Choroid plexus epithelial cell (primary cell): Measurements from ENCODE around the gene CUL1.

Experiments used
- DNase-seq: peaks from one replicate; pipeline ENCODE4 v3.0.0-alpha.2; 2010; ENCODE audit warnings: low read depth
- H3K4me3 ChIP-seq: 2 replicates; pipeline ENCODE4 v1.5.1; 2011; ENCODE audit warnings: low read depth, mild to moderate bottlenecking, control low read depth, low read length, moderate library complexity
- TF ChIP-seq, protein P1 (sequence below): conservative IDR thresholded peaks from 2 replicates; pipeline ENCODE4 v1.5.1; 2011; ENCODE audit warnings: low read depth, mild to moderate bottlenecking, control low read depth, inconsistent platforms, low read length, moderate library complexity

Gene CUL1

DNA sequence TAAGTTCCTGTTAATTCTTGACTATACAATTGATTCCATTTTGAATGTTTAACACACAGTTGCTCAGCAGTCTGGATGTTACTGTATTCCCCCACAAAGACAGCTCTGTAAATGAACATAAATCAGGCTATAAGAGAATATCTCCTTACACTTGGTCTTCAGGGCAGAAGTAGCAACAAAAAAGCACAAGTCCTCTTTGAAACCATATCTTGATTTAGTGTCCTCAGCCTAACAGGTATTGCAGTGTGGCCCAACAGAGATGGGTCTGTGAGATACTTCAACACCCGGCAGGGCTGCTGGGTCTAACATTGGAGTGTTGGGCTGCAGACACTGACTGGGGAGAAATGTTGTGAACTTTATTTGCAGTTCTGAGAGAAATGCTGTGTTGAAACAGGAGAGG is 75.8 kb downstream of the CUL1 start:
- TF ChIP-seq, protein P1, sequence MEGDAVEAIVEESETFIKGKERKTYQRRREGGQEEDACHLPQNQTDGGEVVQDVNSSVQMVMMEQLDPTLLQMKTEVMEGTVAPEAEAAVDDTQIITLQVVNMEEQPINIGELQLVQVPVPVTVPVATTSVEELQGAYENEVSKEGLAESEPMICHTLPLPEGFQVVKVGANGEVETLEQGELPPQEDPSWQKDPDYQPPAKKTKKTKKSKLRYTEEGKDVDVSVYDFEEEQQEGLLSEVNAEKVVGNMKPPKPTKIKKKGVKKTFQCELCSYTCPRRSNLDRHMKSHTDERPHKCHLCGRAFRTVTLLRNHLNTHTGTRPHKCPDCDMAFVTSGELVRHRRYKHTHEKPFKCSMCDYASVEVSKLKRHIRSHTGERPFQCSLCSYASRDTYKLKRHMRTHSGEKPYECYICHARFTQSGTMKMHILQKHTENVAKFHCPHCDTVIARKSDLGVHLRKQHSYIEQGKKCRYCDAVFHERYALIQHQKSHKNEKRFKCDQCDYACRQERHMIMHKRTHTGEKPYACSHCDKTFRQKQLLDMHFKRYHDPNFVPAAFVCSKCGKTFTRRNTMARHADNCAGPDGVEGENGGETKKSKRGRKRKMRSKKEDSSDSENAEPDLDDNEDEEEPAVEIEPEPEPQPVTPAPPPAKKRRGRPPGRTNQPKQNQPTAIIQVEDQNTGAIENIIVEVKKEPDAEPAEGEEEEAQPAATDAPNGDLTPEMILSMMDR = no peak
- no peak for DNase-seq

DNA sequence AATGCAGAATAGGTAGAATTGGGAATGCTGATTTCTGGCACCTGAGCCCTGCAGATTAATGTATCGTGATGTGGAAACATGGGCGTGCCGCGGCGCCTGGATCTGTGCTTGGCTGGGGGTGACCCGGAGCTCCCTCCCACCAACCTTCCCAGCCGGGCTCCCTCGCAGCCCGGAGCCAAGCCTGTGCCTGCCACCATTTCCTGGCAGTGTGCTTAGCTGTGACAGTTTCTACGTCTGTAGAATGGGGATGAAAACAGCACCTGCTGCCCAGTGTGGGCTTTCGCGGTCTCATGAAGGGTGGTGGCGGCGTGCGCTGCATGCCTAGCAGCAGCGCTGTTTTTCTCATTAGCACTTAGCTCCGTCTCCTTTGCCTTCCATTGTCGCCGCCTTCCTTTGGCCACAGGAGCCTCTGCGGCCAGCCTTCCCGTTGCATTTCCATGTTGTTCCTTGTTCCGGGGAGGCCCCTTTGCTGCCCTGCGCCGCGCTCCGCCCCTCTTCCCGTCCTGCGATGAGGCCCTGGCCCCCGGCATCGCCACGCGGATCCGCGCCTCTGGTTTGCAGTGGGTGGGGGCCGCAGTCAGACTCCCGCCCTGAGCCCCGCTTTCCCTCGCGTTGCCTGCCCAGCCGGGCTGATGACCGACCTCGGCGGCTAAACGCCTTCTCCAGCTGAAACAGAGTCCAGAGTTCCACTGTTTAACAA is 84.2 kb downstream of the CUL1 start:
- peak overlapping the region; percentile 25 for H3K4me3 ChIP-seq
- TF ChIP-seq, protein P1 = no peak
- DNase-seq = no peak

More for the DNA sequence above, 75.8 kb downstream of the CUL1 start:
- no peak overlapping the region for H3K4me3 ChIP-seq

DNA sequence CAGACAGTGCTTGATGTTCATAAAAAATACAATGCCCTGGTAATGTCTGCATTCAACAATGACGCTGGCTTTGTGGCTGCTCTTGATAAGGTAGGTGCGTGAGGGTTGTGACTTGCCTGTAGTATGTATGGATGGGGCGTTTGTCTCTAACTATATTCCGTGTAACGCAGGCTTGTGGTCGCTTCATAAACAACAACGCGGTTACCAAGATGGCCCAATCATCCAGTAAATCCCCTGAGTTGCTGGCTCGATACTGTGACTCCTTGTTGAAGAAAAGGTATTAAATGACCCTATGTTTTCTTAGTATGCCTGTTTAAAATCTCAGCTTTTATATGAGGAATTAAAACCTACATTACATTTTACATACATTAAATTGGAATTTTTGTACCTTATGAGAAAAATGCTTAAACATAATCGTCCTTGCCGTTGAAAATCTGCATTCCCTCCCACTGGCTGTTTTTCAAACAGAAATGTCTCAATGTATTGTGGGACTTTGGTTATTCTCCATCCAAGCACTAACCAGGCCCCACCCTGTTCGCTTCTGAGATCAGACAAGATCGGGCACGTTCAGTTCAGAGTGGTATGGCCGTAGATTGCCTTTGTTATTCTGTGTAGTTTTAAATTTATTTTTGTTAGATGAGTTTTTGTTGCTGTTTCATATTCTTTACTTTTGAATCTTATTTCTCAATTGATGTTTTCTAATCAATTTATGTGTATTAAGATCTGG is 85.3 kb downstream of the CUL1 start:
- no peak for DNase-seq
- H3K4me3 ChIP-seq = no peak overlapping the region
- TF ChIP-seq, protein P1 = no peak

DNA sequence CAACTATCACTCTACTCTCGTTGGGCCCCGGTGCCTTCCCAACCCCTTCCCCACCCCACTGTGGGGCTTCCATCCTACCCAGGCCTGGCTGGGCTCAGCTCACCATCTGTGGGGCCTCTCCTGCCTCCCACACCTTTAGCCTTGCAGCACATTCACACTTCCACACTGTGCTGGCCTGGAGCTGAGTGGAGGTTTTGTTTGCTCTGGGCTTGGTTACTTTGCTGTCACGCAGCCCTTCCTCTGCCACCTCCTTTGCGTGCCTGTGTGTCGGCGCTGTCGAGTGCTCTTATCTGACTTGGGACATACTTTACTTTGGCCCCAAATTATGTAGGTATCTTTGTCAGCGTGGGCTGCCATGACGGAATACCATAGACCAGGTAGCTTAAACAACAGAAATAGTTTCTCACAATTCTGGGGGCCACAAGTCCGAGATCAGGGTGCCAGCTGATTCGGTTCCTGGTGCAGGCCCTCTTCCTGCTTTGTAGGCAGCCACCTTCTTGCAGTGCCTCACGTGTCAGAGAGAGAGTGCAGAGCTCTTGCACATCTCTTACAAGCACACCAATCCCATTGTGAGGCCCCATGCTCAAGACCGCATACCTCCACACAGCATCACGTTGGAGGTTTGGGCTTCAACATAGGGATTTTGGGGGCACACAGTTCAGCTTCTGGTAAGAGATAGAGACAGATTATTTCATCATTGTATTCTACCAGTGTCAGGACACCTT is 89.0 kb downstream of the CUL1 start:
- no peak overlapping the region for H3K4me3 ChIP-seq
- TF ChIP-seq, protein P1 = no peak
- DNase-seq = no peak

DNA sequence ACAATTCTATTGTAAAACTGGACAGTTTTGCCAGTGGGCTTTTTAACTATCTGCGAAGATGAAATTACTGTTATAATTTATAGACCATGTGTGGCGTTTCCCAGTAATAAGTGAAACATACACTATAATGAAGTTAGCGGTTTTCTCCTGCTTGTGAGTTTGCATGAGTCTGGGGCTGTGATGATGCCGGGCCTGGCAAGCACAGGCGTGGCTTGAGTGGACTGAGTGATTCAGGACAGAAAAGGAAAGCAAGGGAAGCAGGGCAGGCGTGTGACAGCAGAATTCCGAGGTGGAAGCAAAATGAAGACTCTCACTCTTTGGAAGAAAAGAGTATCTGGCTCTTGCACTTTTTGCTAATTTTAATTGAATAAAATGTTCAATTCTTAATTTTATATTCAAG is 90.5 kb downstream of the CUL1 start:
- no peak for DNase-seq
- H3K4me3 ChIP-seq = no peak overlapping the region
- TF ChIP-seq, protein P1 = no peak

DNA sequence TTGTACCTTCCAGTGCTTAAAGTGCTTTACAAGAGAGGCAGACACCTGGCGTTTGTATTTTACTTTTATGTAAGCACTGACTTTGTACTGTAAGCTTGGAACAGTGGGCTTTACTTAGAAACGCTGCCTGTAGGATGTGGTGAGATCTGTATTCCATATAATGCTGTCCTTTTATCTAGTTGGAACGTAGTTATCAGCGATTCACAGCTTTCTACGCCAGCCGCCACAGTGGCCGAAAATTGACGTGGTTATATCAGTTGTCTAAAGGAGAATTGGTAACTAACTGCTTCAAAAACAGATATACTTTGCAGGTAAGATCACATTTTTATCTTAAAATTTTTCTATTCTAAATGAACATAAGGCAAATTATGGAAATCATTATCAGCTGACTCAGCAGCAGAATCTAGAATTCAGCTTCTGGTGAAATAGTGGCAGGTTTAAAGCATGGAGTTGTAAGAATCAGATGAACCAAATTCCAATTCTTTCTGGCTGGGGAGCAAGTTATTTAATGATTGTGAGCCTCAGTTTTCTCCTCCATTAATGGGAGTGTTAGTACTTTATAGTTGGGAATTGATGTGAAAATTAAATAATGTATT is 91.5 kb downstream of the CUL1 start:
- TF ChIP-seq, protein P1 = no peak
- DNase-seq = no peak

More for the DNA sequence above, 91.5 kb downstream of the CUL1 start:
- no peak overlapping the region for H3K4me3 ChIP-seq
